Neural cell (in vitro differentiated cells): Measurements from ENCODE around the gene OR6J1.

ENCODE experiments used
- CTCF ChIP-seq: fragments of 450-650 bp; IDR thresholded peaks from 2 replicates; pipeline ENCODE4 v1.5.1; 2014; ENCODE audit warnings: antibody characterized with exemption, mild to moderate bottlenecking, moderate library complexity; ENCODE audit not compliant: poor library complexity, severe bottlenecking
- EZH2 ChIP-seq: fragments of 200-600, 300-800 bp; shearing (Covaris generic), sonication (generic); IDR thresholded peaks from 2 replicates; pipeline ENCODE4 v1.6.1; 2014; ENCODE audit warnings: antibody characterized with exemption, low read length, borderline replicate concordance, mild to moderate bottlenecking; ENCODE audit not compliant: insufficient read depth, poor library complexity, severe bottlenecking
- MXI1 ChIP-seq: fragments of 450-650 bp; conservative IDR thresholded peaks from 2 replicates; pipeline ENCODE4 v1.6.1; 2014; ENCODE audit warnings: antibody characterized with exemption, mild to moderate bottlenecking; ENCODE audit not compliant: poor library complexity, severe bottlenecking
- POLR2AphosphoS5 ChIP-seq: IDR thresholded peaks from 2 replicates; pipeline ENCODE4 v1.6.1; 2012

- TF ChIP-seq MXI1: no peak
- no peak for TF ChIP-seq POLR2AphosphoS5
- no peak for TF ChIP-seq CTCF
- TF ChIP-seq EZH2: no peak
Measured at GRCh38 chr14:22666203-22666893, 22.2 kb upstream of the OR6J1 start.
